HepG2 (cell line): ENCODE data around the gene RAC3. TPM values are rescaled to one million over a fixed set of nuclear protein-coding genes. Genes with fewer than 3 reads are reported as not detected.

ENCODE experiments used
- ATF2 ChIP-seq: sonication (generic); formaldehyde crosslinking; IDR thresholded peaks from 2 replicates; pipeline ENCODE4 v1.4.0; 2020; ENCODE audit warnings: missing genetic modification reagents
- CHCHD3 ChIP-seq: sonication (generic); formaldehyde crosslinking; IDR thresholded peaks from 2 replicates; pipeline ENCODE4 v1.8.0; 2022; ENCODE audit warnings: mild to moderate bottlenecking, missing genetic modification reagents, moderate library complexity
- HOXA5 ChIP-seq: sonication (generic); formaldehyde crosslinking; IDR thresholded peaks from 2 replicates; pipeline ENCODE4 v1.4.0; 2020; ENCODE audit warnings: missing genetic modification reagents
- HOXD1 ChIP-seq: sonication (generic); formaldehyde crosslinking; IDR thresholded peaks from 2 replicates; pipeline ENCODE4 v1.5.0; 2020; ENCODE audit warnings: missing genetic modification reagents
- KLF16 ChIP-seq, 2 experiments: sonication (generic) in 1 of 2; formaldehyde crosslinking in 1 of 2; IDR thresholded peaks; 2 replicates each; pipeline versions ENCODE4 v1.6.1 to v1.8.0; 2016 to 2023; ENCODE audit warnings: missing genetic modification reagents in 2 of 2, missing compliant biosample characterization in 1 of 2
- KMT2A ChIP-seq: sonication (generic); formaldehyde crosslinking; IDR thresholded peaks from 2 replicates; pipeline ENCODE4 v1.4.0; 2020; ENCODE audit warnings: missing genetic modification reagents
- NFRKB ChIP-seq: fragments of 450-650 bp; IDR thresholded peaks from 2 replicates; pipeline ENCODE4 v1.6.1; 2017
- REST ChIP-seq, 2 experiments: IDR thresholded peaks; 2 replicates each; pipeline ENCODE4 v1.6.1; 2011 to 2012; ENCODE audit warnings: low read length in 2 of 2, borderline replicate concordance in 1 of 2, low read depth in 1 of 2, mild to moderate bottlenecking in 1 of 2, moderate library complexity in 1 of 2
- SNAI1 ChIP-seq: sonication (generic); formaldehyde crosslinking; IDR thresholded peaks from 2 replicates; pipeline ENCODE4 v1.5.0; 2020; ENCODE audit warnings: mild to moderate bottlenecking, missing genetic modification reagents, borderline replicate concordance
- SRF ChIP-seq: IDR thresholded peaks from 2 replicates; pipeline ENCODE4 v1.6.1; 2011; ENCODE audit warnings: mild to moderate bottlenecking, low read depth, low read length, moderate library complexity
- SSRP1 ChIP-seq: IDR thresholded peaks from 2 replicates; pipeline ENCODE4 v1.6.1; 2016; ENCODE audit warnings: control low read depth
- TAF15 ChIP-seq: fragments of 200-400 bp; formaldehyde crosslinking; IDR thresholded peaks from one replicate; pipeline ENCODE4 v1.6.1; 2018; ENCODE audit warnings: mild to moderate bottlenecking, low read depth, low read length; ENCODE audit not compliant: poor library complexity, severe bottlenecking
- ZBTB1 ChIP-seq: sonication (generic); formaldehyde crosslinking; IDR thresholded peaks from 2 replicates; pipeline ENCODE4 v1.4.0; 2020; ENCODE audit warnings: missing genetic modification reagents, borderline replicate concordance
- ZBTB20 ChIP-seq: sonication (generic); formaldehyde crosslinking; IDR thresholded peaks from 2 replicates; pipeline ENCODE4 v1.8.1; 2023; ENCODE audit warnings: missing genetic modification reagents, low read depth, mild to moderate bottlenecking, borderline replicate concordance
- ZBTB43 ChIP-seq: sonication (generic); formaldehyde crosslinking; conservative IDR thresholded peaks from 2 replicates; pipeline ENCODE4 v1.4.0; 2020; ENCODE audit warnings: missing genetic modification reagents
- ZFP36 ChIP-seq: fragments of 150-350 bp; IDR thresholded peaks from 2 replicates; pipeline ENCODE4 v1.6.1; 2018; ENCODE audit warnings: borderline replicate concordance, low read length, low read depth; ENCODE audit not compliant: partially characterized antibody
- ZNF205 ChIP-seq: IDR thresholded peaks from 2 replicates; pipeline ENCODE4 v1.6.1; 2018; ENCODE audit warnings: missing biosample characterization, missing genetic modification reagents
- ZNF207 ChIP-seq: fragments of 450-650 bp; IDR thresholded peaks from 2 replicates; pipeline ENCODE4 v1.6.1; 2016; ENCODE audit warnings: antibody characterized with exemption, borderline replicate concordance
- ZNF530 ChIP-seq: sonication (generic); formaldehyde crosslinking; IDR thresholded peaks from 2 replicates; pipeline ENCODE4 v1.5.0; 2020; ENCODE audit warnings: low read depth, mild to moderate bottlenecking, missing genetic modification reagents
- ZNF570 ChIP-seq: sonication (generic); formaldehyde crosslinking; IDR thresholded peaks from 2 replicates; pipeline ENCODE4 v1.4.0; 2020; ENCODE audit warnings: mild to moderate bottlenecking, missing genetic modification reagents, borderline replicate concordance
- ZNF639 ChIP-seq: conservative IDR thresholded peaks from 2 replicates; pipeline ENCODE4 v1.6.1; 2018; ENCODE audit warnings: missing genetic modification reagents
- ZSCAN12 ChIP-seq: sonication (generic); formaldehyde crosslinking; IDR thresholded peaks from 2 replicates; pipeline ENCODE4 v1.9.0; 2021; ENCODE audit warnings: mild to moderate bottlenecking, missing genetic modification reagents
- polyA plus RNA-seq, 8 experiments: library from polyadenylated mRNA; depleted of rRNA in 3 of 8; stranded (reverse) in 7 of 8; unstranded in 1 of 8; fragments of >200 nt; fragmentation: Illumina TruSeq in 4 of 8; extraction: Trizol in 4 of 8; gene quantifications; 2 replicates each; pipeline versions ENCODE4 v1.2.1 to v1.2.3, GENCODE V29; 2011 to 2016; ENCODE audit warnings: low read depth in 4 of 8, missing spikeins in 1 of 8, mixed read lengths in 1 of 8; ENCODE audit not compliant: insufficient read depth in 1 of 8
- total RNA-seq, 5 experiments: library from RNA; depleted of rRNA; stranded (reverse); fragments of >200 nt; fragmentation: Illumina TruSeq; extraction: Trizol; gene quantifications; 2 replicates each; pipeline ENCODE4 v1.2.3, GENCODE V29; 2016; ENCODE audit warnings: low read depth in 1 of 5

RAC3 gene
- total and polyA plus RNA-seq, 2 of the 13 experiments (the other 11 are each of a cell fraction or from before 2014, with no cell fraction given), result 10.5 to 21.3 TPM

GRCh38 chr17:81992306-81993102, 39.0 kb upstream of the RAC3 start (continued):
- TF ChIP-seq HOXA5 (CRISPR knock-in tag), result peak; percentile 84; the same call in 1 of the 2 replicates
- peak; percentile 80; the same call in 1 of the 2 replicates for TF ChIP-seq SSRP1 (CRISPR knock-in tag)
- no peak for TF ChIP-seq NFRKB
- peak; percentile 97 for TF ChIP-seq SNAI1
- TF ChIP-seq ZNF207, result no peak
- TF ChIP-seq TAF15, result no peak
- TF ChIP-seq REST (IDR thresholded peaks at IDR 0.05; ENCODE audit: borderline replicate concordance in 1 of 2, low read depth in 1 of 2, low read length in 2 of 2), result peak in 1 of 2 experiments; percentile 40; a peak in 1 of 4 replicates
- TF ChIP-seq ZNF570 (CRISPR knock-in tag), result peak; percentile 93
- TF ChIP-seq KLF16 (CRISPR knock-in tag; IDR thresholded peaks at IDR 0.05), result peak in 1 of 2 experiments; percentile 98; a peak in 2 of 4 replicates
- TF ChIP-seq ZBTB43 (CRISPR knock-in tag), result peak; percentile 85
- TF ChIP-seq ZBTB1 (CRISPR knock-in tag), result peak; percentile 88; the same call in 1 of the 2 replicates
- peak; percentile 98 for TF ChIP-seq CHCHD3 (CRISPR knock-in tag)
- peak; percentile 44; the same call in 1 of the 2 replicates for TF ChIP-seq ATF2 (CRISPR knock-in tag)
- TF ChIP-seq ZNF639, result peak; percentile 36
- peak; percentile 70 for TF ChIP-seq HOXD1 (CRISPR knock-in tag)
- TF ChIP-seq ZNF205 (CRISPR knock-in tag), result peak; percentile 83; the same call in 1 of the 2 replicates
- no peak for TF ChIP-seq ZFP36
- no peak; the same call in none of the 2 replicates for TF ChIP-seq ZNF530 (CRISPR knock-in tag)
- TF ChIP-seq ZBTB20 (CRISPR knock-in tag), result peak; percentile 98
- peak; percentile 89; the same call in 1 of the 2 replicates for TF ChIP-seq ZSCAN12
- TF ChIP-seq KMT2A (CRISPR knock-in tag), result no peak; the same call in 1 of the 2 replicates
- TF ChIP-seq SRF, result no peak
